GM20431 (cell line): ENCODE measurements around the gene POLG.

Experiments
- in situ Hi-C: fragments of 300-500 bp; cut with MseI, MboI; formaldehyde crosslinking; loops from one replicate; pipeline ENCODE4 v1.15.0; 2020; ENCODE audit warnings: low sequenced_read_pairs; ENCODE audit not compliant: unreplicated experiment

Gene POLG

DNA sequence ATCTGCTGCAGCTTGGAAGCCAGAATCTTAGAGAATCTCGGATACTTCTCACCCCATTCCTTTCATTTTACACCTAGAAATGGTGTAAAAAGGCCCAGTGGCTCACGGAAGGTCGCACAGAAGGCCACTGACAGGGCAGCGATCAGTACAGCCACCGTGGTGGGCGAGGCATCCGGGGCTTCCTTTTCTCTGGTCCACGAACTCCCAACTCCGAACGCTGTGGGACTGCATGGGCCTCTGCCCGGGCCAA lies 36.3 kb upstream of the POLG start:
- in situ Hi-C loops: no loop called here

DNA sequence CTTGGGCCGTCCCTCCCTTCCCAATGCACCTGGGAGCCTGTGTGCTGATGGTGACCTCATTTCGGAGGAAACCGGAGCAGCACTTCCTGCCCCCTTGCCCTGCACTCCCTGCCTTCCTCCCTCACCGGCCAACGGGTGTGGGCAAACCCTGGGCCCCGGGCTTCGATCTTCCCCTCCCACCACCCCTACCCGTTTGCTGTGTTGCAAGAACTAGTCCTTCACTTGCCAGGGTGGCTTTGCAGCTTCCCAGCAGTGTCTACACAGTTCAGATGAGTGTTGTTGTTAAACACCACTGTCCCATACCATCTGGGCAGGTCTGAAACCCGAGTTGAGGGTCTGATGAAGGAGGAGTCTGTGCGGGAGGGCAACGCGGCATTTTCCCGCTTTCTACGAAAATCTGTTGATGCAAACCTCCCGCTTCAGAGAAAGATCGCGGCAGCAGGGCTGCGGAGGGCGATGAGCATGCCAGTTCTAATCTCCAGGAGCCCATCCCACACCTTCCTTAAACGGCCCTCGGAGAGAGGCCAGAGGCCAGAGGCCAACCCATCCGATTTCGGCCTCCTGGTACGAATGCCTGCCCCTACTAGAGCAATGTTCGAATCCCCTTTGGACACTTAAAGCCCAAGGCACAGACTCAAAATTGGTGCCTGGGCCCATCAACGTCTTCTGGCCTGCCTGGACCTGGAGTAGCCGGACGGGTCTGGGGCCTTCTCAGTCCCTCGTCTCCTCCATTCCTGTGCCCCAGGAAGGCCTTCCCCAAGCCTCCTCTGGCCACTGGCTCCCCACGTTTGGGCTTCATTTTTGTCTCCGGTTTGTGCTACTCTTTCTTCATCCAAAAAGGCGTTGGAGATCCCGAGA lies 35.7 kb upstream of the POLG start:
- in situ Hi-C loops: no loop called here

DNA sequence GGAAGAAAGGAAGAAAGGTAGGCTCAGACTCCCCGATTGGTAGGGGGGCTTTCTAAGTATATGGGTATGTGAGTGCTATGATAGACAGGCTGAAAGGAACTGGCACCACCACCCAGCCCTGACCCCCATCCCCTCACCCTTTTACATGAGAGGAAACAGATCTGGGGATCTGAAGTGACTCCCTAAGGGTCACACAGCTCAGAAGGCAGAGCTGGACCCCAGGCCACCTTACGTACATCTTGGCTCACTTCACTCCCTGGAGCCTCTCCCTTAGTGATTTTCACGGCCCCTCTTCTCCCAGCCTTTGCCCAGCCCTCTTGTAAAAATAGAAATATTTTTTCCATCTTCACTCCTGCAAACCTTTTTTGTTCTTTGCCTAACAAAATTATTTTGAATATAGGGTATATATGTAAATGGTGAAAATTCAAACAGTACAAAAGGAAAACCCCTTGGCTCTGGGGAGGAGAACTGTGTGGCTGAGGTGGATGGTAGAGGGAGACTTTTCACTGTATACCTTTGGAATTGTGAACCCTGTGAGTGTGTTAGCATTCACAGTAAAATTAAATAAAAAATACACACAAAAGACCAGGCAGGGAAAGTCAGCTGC lies 34.8 kb upstream of the POLG start:
- in situ Hi-C loops: loop anchor here (10.0 kb wide), 1 partner anchor 55 kb away; no protein-coding TSS in a partner anchor

DNA sequence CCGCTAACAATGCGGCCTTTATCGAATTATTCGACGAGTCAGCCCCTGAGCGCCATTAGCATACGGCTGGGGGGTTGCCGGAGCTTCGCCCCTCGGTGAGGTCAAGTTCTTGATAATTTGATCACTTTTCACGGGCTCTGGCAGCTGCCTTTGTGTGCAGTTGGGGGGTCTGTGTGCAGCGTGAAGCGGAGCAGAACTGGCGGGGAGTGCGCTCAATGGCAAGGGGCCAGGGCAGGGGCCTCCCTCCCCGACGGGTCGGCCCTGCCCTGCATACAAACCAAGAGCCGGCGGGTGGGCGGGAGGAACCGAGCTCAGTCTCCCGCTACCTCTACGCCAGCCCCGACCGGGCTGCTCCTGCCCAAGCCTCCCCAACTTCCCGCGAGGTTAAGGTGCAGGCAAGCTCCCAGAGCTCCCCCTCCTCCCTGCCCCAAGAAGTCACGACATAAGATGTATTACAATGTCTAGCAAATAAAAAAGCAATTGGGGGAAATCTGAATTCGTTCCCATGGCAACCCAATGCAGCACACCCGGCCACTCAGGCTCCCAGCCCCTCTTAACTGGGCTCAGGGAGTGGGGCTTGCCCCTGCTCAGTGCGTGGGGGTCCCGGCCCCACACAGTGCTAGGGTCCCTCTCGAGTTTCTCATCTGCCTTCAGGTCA lies 34.1 kb upstream of the POLG start:
- in situ Hi-C loops: loop anchor here (10.0 kb wide), 1 partner anchor 56 kb away; no protein-coding TSS in a partner anchor

DNA sequence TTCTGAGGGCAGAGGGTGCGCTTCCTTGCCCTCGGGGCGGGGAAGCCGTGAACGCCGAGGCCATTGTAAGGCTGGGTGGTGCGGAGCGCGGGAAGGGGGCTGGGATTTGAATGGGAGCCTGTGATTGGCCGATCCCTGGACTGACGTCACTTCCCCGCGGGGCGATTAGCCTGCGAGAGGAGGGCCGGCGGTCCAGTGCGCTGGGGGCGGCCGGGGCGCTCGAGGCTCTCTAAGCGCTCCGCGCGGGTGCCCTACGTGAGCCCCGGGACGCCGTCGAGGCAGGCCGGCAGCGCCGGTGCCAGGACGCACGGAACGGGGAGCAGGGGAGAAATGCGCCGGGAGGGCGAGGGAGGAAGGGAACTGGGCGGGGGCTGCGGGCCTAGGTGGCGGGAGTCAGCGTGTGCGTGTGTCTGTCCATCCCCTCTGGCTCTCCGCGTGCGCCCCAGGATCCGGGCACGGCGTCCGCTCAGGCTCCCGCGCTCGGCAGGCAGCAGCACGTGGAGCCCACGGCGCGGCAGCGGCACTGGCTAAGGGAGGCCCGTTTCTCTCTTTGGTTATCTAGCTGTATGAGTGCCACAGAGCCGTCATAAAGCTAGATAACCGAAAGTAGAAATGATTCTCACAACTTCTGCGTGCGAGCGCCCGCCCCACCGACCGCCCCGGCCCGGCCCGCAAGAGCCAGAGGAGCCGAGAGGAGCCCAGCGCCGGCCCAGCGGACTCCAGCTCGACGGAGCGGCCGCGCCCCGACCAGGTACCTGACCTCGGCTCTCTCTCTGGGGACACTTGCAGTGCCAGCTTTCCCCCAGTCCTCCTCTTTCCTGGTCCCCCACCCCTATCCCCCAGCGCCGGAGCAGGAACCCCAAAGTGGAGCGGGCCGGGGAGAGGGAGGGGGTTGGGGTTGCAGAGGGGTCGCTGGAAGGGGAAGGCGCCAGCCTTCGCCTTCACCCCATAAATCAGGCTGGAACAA lies 33.1 kb upstream of the POLG start:
- in situ Hi-C loops: loop anchor here (10.0 kb wide), 1 partner anchor 57 kb away; no protein-coding TSS in a partner anchor

DNA sequence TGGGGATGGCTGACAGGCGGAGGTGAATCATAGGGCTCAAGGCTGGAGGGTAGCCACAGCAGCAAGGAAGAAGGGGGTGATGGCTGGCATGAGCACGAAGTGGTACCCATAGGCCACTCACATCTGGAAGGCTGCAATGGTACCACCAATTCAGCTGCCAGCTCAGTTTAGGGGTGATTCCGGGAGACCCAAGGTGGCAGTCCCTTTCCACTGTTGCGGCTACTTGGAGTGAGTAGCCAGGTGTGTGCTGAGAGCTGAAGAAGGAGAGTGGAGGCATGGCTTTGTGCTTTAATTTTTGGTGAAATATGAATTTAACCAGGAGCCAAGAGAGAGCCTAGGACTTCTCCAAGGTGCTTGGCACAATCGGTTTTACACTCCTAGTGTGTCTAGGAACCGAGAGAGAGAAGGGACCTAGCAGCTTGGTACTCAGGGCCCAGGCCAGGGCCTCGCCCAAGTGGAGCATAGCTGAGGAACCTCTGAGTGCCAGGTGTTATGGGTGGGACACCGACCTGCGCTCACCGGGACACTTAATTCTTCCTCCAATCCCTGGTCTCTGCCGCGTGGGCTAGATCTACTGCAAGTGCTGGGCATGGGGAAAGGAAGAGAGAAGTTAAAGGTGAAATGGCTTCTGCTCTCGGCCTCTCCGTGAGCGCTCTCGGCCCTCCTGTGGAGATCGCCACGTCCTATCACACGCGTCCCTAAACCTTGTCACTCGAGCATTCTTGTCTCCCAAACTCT lies 32.2 kb upstream of the POLG start:
- in situ Hi-C loops: loop anchor here (10.0 kb wide), 1 partner anchor 58 kb away; no protein-coding TSS in a partner anchor

DNA sequence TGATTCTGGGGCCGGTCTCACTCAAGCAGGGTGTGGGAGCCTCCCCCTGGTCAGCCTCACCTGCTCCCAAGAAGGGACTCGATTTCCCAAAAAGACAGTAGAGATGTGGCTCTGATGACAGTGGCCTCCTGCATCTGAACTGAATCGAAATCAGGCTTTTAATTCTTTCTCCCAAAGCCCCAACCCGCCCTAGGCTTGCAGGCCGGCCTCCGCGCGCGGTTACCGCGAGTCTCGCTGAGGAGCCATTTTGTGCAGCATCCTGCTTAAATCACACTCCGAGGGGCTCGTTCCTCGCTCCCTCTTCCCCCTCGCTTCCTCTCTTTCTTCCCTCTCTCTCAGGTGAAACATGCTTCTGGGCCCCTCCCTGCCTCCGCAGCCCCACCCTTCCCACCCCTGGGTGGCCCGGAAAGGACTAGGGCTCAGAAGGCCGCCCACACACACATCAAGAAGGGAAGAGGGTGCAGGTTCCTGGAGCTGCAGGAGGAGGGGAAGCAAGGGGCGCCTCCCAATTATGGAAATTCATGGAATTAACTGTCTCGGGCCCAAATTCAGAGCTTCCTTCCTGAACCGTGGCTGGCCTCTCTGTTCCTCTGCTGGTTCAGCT lies 30.9 kb upstream of the POLG start:
- in situ Hi-C loops: loop anchor here (10.0 kb wide), 1 partner anchor 59 kb away; no protein-coding TSS in a partner anchor

DNA sequence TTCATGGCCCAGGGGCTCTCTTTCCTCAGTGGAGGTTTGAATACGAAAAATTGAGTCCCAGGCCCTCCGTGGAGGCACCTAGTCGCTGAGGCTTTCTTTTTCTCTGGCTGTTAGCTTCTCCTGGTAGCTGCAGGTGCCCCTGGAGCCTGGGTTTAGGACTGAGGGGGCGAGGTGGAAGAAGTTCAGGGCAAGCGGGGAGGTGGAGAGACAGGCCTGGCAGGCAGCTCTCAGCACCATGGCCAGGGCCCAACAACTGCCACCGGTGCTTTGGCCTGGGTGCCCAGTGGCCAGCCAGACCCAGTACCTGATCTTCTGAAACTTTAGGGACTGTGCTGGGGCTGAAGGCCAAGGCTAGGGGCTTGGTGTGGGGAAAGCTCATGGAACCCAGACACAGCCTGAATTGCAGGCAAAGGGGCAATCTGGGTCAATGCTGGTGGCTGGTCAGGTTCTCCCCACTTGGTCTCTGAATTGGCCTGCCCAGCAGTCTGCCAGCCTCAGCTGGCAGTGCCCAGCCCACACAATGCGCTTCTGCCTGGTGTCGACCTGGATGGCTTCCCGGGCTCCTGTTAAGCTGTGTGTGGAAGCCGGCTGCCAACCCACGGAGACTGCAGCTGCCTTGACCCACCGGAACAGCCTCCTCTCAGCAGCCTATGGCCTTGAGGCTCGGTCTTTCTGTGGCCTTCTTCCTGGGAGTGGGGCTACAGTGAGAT lies 30.3 kb upstream of the POLG start:
- in situ Hi-C loops: loop anchor here (10.0 kb wide), 1 partner anchor 60 kb away; no protein-coding TSS in a partner anchor

DNA sequence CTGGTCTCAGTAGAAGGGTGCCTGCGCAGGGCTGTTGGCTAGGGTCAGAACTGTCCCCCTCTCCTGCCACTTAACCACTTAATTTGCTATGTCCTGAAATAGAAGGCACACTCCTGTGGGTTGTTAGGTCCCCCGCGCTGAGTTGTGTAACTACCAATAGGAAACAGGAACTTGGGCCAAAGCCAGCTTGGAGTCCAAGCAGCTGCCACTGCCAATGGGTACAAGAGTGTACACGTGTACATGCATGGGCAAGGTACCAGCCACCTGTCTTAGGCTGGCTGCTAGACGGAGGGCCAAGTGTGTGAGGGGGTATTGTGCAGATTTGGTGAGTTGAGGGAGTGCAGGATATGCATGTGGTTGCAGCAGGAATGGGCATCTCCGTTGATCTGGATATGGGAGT lies 29.7 kb upstream of the POLG start:
- in situ Hi-C loops: loop anchor here (10.0 kb wide), 1 partner anchor 60 kb away; no protein-coding TSS in a partner anchor

DNA sequence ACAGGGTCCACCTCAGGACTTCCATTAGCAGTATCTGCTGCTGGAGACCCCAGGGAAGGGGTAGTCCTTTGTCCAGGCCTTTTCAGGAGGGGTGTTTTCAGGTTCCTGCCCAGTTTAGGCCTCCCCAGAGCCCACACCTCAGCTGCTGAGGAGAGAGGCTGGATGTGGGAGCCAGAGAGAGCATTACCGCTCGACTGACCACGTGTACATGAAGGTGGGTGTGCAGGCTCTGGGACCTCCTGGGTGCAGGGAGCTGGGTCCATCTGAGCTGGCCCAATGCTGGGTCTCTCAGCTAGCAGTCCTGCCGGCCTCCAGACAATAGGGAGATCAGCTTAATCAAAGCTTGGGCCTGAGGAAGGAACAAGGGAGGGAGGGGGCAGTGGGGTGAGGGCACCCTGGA lies 29.1 kb upstream of the POLG start:
- in situ Hi-C loops: loop anchor here (10.0 kb wide), 1 partner anchor 61 kb away; no protein-coding TSS in a partner anchor

DNA sequence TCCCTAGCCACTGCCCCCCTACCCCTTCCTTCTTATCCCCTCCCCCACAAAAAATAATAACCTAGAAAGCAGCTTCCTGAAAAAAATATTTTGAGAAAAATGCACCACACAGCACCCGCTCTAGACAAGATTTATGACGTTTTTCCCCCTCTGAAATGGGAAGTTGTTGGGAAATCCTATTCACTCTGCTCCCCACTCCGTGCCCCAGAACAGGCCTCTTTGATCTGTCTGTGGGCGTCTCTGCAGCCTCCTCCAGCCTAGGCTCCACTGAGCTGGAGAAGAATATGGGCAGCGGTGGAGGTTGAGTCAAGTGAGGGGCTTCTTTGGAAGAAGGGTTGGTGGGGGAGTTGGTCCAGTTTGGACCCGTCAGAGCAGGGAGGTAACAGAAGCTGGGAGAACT lies 28.5 kb upstream of the POLG start:
- in situ Hi-C loops: loop anchor here (10.0 kb wide), 1 partner anchor 62 kb away; no protein-coding TSS in a partner anchor

DNA sequence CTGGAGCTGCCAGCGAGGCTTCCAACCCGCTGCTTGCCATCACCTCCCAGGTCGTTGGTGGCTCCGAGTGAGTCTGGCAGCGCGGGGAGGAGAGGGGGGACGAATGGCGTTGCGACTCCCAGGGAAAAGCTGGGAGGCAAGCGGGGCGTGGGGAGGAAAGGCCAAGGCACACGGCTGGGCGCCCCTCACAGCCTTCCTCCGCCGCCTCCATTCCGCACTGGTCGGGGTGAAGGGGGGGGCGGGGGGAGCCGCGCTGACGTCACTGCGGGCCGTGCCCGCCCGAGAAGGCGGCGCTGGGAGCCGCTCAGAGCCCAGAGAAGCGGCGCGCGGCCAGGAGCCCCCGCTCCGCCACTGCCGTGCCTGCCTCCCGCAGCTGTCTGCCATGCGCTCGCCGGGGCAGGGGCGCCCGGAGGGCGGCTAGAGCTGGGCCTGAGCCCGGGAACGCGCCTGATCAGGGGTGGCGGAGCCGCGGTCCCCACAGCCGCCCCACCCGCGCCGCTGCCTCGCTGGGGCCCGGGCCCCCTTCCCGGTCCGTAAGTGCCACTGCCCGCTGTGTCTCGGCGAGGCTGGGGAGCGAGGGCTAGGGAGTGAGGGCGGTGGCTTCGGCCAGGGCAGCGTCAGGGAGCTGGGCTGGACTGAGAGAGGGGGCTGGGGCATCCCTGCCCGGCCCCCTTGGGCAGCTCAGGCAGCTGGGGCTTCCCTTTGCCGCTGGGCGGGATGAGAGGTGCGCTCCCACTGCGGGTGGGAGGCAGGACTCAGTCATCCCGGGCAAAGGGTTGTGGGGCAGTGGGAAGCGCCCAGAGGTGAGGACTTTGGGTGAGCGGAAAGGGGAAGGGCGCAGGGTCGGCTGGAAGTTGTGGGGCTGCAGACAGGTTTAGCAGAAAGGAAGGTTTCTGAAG lies 27.8 kb upstream of the POLG start:
- in situ Hi-C loops: loop anchor here (10.0 kb wide), 1 partner anchor 62 kb away; no protein-coding TSS in a partner anchor

DNA sequence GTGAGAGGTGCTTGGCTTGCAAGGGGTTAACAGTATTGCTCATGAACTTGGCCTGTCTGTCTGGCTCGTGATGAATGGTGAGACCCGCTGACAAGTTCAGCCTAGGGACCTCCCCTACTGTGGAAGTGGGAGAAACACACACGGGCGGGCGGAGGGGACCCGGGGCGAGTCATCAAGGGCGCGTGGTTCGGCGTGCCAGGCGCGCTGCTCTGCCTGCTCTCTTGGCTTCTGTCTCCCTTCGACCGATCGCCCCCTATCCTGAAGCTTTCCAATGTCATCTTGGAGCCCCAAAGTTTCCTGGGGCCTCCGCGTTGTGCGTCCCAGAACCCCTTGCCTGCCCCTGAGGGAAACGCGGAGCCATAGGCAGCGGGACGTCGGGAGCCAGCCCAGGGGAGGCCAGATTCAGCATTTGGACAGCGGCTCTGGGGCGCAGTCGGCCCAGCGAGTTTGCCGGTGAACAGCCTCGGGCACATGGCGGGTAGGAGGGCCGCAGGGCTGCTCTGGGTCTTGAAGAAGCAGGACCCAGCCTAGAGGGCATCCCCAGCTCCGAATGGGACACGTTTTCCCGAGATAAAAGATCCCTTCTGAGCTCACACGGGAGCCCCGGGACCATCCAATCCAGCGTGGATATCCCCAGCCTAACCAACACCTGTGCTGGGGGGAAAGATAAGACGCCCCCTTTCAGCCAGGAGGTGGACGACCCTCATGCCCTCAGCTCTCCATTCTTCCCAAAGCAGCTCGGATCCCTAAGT lies 27.0 kb upstream of the POLG start:
- in situ Hi-C loops: loop anchor here (10.0 kb wide), 1 partner anchor 63 kb away; no protein-coding TSS in a partner anchor

DNA sequence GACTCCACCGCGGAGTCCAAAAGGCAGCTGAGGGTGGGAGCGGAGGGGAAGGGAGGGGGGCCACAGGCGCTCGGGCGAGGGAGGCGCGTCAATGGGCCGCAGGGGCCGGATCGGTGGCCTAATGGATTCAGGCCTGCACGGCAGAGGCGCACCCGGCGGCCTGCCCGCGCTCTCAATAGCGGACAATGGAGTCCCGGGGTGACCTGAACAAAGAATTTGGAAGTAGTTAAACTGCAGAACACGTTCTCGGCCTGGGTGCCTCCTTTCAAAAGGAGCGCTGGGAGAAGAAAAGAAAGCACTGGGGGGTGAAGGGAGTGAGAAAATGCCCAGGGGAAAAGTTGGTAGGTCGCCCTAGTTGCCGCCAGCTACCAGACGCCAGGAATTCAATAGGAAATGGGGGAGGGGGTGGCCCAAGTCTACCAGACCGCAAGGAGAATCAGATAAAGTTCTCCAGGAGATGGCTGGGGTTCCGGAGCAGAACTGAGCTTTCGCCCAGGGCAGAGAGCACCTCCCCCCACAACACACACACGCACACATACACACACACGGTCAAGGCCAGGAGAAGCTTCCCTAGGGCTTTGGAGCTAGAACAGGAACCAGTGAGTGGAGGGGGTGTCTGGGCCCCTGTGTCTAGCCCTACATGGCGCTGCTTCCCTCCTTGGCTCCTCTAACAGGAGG lies 25.8 kb upstream of the POLG start:
- in situ Hi-C loops: loop anchor here (10.0 kb wide), 1 partner anchor 64 kb away; no protein-coding TSS in a partner anchor

DNA sequence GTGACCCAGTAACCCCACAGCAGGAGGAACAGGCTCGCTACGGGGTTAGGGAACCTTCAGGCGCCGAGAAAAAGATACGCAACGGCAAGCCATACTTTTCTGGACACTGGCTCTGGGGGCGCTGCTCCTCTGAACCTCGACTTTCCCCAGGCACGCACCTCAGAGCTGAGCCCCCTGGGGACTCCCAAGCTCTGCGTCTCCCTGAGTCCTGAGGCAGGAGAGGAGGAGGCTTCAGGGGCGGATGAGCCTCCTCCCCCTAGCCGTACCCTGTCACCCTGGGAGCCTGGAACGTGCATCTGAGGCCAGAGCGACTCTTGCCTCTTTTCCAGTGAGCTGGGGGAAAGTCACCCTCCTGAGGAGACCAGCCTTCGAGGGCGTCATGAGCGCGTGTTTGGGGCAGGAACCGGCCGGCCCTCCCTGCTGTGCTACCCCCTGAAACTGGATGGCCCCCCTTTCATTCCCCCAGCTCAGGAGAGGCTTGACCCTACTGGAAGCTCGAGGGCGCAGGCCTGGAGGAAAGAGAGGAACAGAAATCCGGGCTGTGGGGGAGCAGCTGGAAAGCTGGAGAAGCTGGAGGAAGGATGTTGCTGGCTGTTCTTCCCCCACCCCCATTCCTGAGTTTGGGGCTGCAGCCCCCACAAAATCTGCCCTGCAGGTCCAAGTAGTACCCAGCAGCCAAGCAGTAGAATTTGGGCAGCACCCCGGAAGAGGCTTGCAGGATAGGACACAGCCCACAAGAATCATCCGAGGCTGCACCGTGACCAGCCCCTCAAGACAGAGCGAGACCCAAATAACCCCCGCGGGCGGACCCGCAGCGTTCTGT lies 25.1 kb upstream of the POLG start:
- in situ Hi-C loops: loop anchor here (10.0 kb wide), 1 partner anchor 65 kb away; no protein-coding TSS in a partner anchor
